ENCODE data around the gene LAPTM5. TPM values are rescaled to one million over a fixed set of nuclear protein-coding genes. Genes with fewer than 3 reads are reported as not detected.

Gene LAPTM5
- total and polyA plus RNA-seq, 8 donors = 3.7 to 80.5 (median 10.9) TPM

- peak in 1 of 6 donors; percentile 17 for DNase-seq
- Histone ChIP-seq H3K27ac (no peak overlapping the region), H3K4me3 (no peak overlapping the region), H3K4me1 (peaks cover 0 to 8% (median 0%) of the 10 kb centered on the region in 3 donors), H3K9me3 (no peaks in the 10 kb centered on the region), H3K36me3 (no peaks in the 10 kb centered on the region), H3K27me3 (no peaks in the 10 kb centered on the region)
- TF ChIP-seq CTCF (IDR thresholded peaks at IDR 0.05) = no peak
- intact Hi-C loops (cut with DNase I) = no loop called here
- ATAC-seq = no peak
- no peak for FAIRE-seq
- WGBS, 2 donors = 86 to 93% methylated on average over 2 of the region's 2 CpGs
Measured at GRCh38 chr1:30715216-30715615, 42.4 kb downstream of the LAPTM5 start.

GRCh38 chr1:30714536-30715090 lies 43.0 kb downstream of the LAPTM5 start:
- no peak overlapping the region for H3K27ac ChIP-seq
- FAIRE-seq = no peak
- intact Hi-C loops (cut with DNase I) = loop anchor here in 1 of 3 donors (5.0 kb wide), 1 partner anchor 1477 kb away; the partner anchor contains the start of gene PTPRU
- peak in 1 of 6 donors; percentile 7 for DNase-seq
- H3K9me3 ChIP-seq = no peaks in the 10 kb centered on the region
- no peak for TF ChIP-seq CTCF (IDR thresholded peaks at IDR 0.05)
- no peak overlapping the region for H3K4me3 ChIP-seq
- no peaks in the 10 kb centered on the region for H3K27me3 ChIP-seq
- no peaks in the 10 kb centered on the region for H3K36me3 ChIP-seq
- peaks cover 0 to 4% (median 0%) of the 10 kb centered on the region in 3 donors for H3K4me1 ChIP-seq
- WGBS, 2 donors = 92 to 96% methylated on average over 8 of the region's 8 CpGs
- ATAC-seq = no peak

- Histone ChIP-seq H3K4me1 (no peaks in the 10 kb centered on the region), H3K9me3 (no peaks in the 10 kb centered on the region), H3K4me3 (no peak overlapping the region), H3K27ac (no peak overlapping the region), H3K27me3 (no peaks in the 10 kb centered on the region), H3K36me3 (no peaks in the 10 kb centered on the region)
- DNase-seq (peak in 1 of 6 donors; percentile 33), FAIRE-seq (no peak), ATAC-seq (no peak)
- TF ChIP-seq CTCF (IDR thresholded peaks at IDR 0.05) = no peak
- intact Hi-C loops (cut with DNase I) = loop anchor here in 1 of 3 donors (5.0 kb wide), 1 partner anchor 1477 kb away; the partner anchor contains the start of gene PTPRU
- WGBS, 2 donors = 63 to 66% methylated on average over 4 of the region's 4 CpGs
Measured at GRCh38 chr1:30714025-30714424, 43.5 kb downstream of the LAPTM5 start.

GRCh38 chr1:30713311-30713710 lies 44.3 kb downstream of the LAPTM5 start:
- H3K36me3 ChIP-seq = no peaks in the 10 kb centered on the region
- 45 to 46% methylated on average over 12 of the region's 12 CpGs for WGBS, 2 donors
- H3K27ac ChIP-seq = no peak overlapping the region
- intact Hi-C loops (cut with DNase I) = loop anchor here in 1 of 3 donors (5.0 kb wide), 1 partner anchor 1476 kb away; the partner anchor contains the start of gene PTPRU
- DNase-seq = no peak
- no peak for ATAC-seq
- no peaks in the 10 kb centered on the region for H3K9me3 ChIP-seq
- no peak overlapping the region for H3K4me3 ChIP-seq
- no peaks in the 10 kb centered on the region for H3K4me1 ChIP-seq
- TF ChIP-seq CTCF (IDR thresholded peaks at IDR 0.05) = no peak
- FAIRE-seq = no peak
- no peaks in the 10 kb centered on the region for H3K27me3 ChIP-seq

- 69 to 74% methylated on average over 6 of the region's 6 CpGs for WGBS, 2 donors
- Histone ChIP-seq H3K27ac (no peak overlapping the region), H3K9me3 (no peaks in the 10 kb centered on the region), H3K4me1 (no peaks in the 10 kb centered on the region), H3K4me3 (no peak overlapping the region), H3K36me3 (no peaks in the 10 kb centered on the region), H3K27me3 (no peaks in the 10 kb centered on the region)
- TF ChIP-seq CTCF (IDR thresholded peaks at IDR 0.05) = no peak
- intact Hi-C loops (cut with DNase I) = loop anchor here in 1 of 3 donors (5.0 kb wide), 1 partner anchor 1475 kb away; the partner anchor contains the start of gene PTPRU
- DNase-seq = no peak
- no peak for FAIRE-seq
- no peak for ATAC-seq
Measured at GRCh38 chr1:30712583-30712982, 45.0 kb downstream of the LAPTM5 start.
